Transverse colon (tissue), 4 donors: ENCODE data around the gene IMMP2L. TPM values are rescaled to one million over a fixed set of nuclear protein-coding genes. Genes with fewer than 3 reads are reported as not detected.

Source experiments
- DNase-seq: peaks from one replicate; pipeline ENCODE4 v3.0.0-alpha.2; 2019
- H3K27ac ChIP-seq, 4 donors: fragments of 200-600 bp; sonication (generic); 2 replicates each; pipeline ENCODE4 v1.5.1; 2016 to 2018; ENCODE audit warnings: inconsistent platforms in 4 of 4
- H3K27me3 ChIP-seq: fragments of 200-600 bp; sonication (generic); 2 replicates; pipeline ENCODE4 v1.5.1; 2017; ENCODE audit warnings: inconsistent platforms
- H3K36me3 ChIP-seq, 4 donors: fragments of 200-600 bp; sonication (generic); 2 replicates each; pipeline ENCODE4 v1.5.1; 2017 to 2019; ENCODE audit warnings: inconsistent platforms in 4 of 4
- H3K4me1 ChIP-seq, 4 donors: fragments of 200-600 bp; sonication (generic); 2 replicates each; pipeline ENCODE4 v1.5.1; 2017 to 2020; ENCODE audit warnings: inconsistent platforms in 4 of 4
- H3K4me3 ChIP-seq, 4 donors: fragments of 200-600 bp; sonication (generic); 1 replicate in 1 of 4; 2 replicates in 3 of 4; pipeline versions ENCODE4 v1.5.1 to v1.6.1; 2017 to 2019; ENCODE audit warnings: inconsistent platforms in 4 of 4
- H3K9me3 ChIP-seq, 2 donors: fragments of 200-600 bp; sonication (generic); 2 replicates each; pipeline ENCODE4 v1.5.1; 2017 to 2019; ENCODE audit warnings: inconsistent platforms in 2 of 2
- CTCF ChIP-seq, 5 experiments: fragments of 200-600 bp in 3 of 5; fragments of 450-650 bp in 2 of 5; sonication (generic) in 3 of 5; IDR thresholded peaks; 1 replicate in 2 of 5; 2 replicates in 3 of 5; pipeline ENCODE4 v1.5.1; 2016 to 2017; ENCODE audit warnings: antibody characterized with exemption in 5 of 5, inconsistent platforms in 3 of 5, mild to moderate bottlenecking in 2 of 5, moderate library complexity in 1 of 5
- EP300 ChIP-seq: sonication (generic); formaldehyde crosslinking; IDR thresholded peaks from one replicate; pipeline ENCODE4 v1.6.1; 2017; ENCODE audit warnings: antibody characterized with exemption, low read depth
- POLR2A ChIP-seq: fragments of 450-650 bp; IDR thresholded peaks from one replicate; pipeline ENCODE4 v1.6.1; 2016; ENCODE audit warnings: antibody characterized with exemption, mild to moderate bottlenecking, moderate library complexity
- POLR2AphosphoS5 ChIP-seq, 3 donors: sonication (generic); formaldehyde crosslinking; IDR thresholded peaks; one replicate each; pipeline ENCODE4 v1.6.1; 2016; ENCODE audit warnings: antibody characterized with exemption in 3 of 3
- WGBS, 2 donors: methylation state at CpG; one replicate each; pipeline ENCODE4 v1.1.5; 2018; ENCODE audit warnings: low coverage in 1 of 2; 5-methylcytosine and 5-hydroxymethylcytosine counted together
- in situ Hi-C, 4 donors: fragments of 200-750 bp; cut with MboI; loops; one replicate each; pipeline versions ENCODE4 v1.15.0 to v1.15.1; 2017; ENCODE audit warnings: low sequenced_read_pairs in 3 of 4, low pct_ligation_motif_present in 1 of 4, low pct_unique_long_range_greater_than_20kb in 1 of 4
- intact Hi-C: fragments of 100-400 bp; cut with DNase I; formaldehyde crosslinking; loops from one replicate; pipeline ENCODE4 v1.15.1; 2023; ENCODE audit warnings: low total_unique reads
- total RNA-seq, 4 donors: library from RNA; depleted of rRNA; stranded (reverse); fragments of >200 nt; gene quantifications; one replicate each; pipeline ENCODE4 v1.1.0, GENCODE V29; 2016

The IMMP2L gene
- total RNA-seq, 4 donors from 2014 or later = 8.6 to 69.6 (median 10.9) TPM

DNA sequence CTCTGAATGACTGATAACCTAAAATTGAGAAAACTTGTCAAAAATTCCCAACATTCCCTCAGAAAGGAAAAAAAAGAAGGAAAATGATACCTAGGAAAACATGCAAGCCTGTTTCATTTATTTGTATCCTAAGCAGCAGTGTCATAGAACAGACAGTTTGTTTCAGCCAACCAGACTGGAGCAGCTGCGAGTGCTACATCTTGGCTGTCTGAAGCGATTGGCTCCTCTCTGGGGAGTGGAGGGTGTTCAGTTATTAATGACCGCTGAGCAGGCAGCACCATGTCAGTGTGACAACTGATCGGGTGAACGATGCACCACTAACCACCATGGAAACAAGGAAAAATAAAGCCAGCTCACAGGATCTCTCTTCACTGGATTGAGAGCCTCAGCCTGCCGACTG, 471.4 kb downstream of the IMMP2L start, which contains the start of gene LRRN3:
Gene LRRN3, plus strand, starts transcription at position 282 of the 400 bp plus-strand sequence. CDS start 31,646 bp downstream, outside the sequence.
- Histone ChIP-seq H3K27me3 (no peaks in the 10 kb centered on the region), H3K4me3 (peak within 1 kb of the TSS in 2 of 4 donors; percentile 13 to 25), H3K9me3 (no peaks in the 10 kb centered on the region), H3K36me3 (no peaks in the 10 kb centered on the region), H3K4me1 (peaks cover 0 to 12% (median 4%) of the 10 kb centered on the region in 4 donors), H3K27ac (no peak within 1 kb of the TSS)
- intact Hi-C loops = loop anchor here (10.0 kb wide), 1 partner anchor 394 kb away; no protein-coding TSS in a partner anchor
- no peak for TF ChIP-seq POLR2AphosphoS5 (IDR thresholded peaks at IDR 0.05)
- TF ChIP-seq CTCF (IDR thresholded peaks at IDR 0.05) = no peak
- TF ChIP-seq POLR2A = no peak
- no peak for TF ChIP-seq EP300
- 35 to 56% methylated on average over 6 of the region's 6 CpGs for WGBS, 2 donors
- DNase-seq = no peak
- in situ Hi-C loops = loop anchor here (25.0 kb wide), 2 partner anchors 396 to 646 kb away; no protein-coding TSS in a partner anchor

- DNase-seq = no peak
- Histone ChIP-seq H3K9me3 (no peaks in the 10 kb centered on the region), H3K27ac (no peak overlapping the region), H3K27me3 (no peaks in the 10 kb centered on the region), H3K4me1 (peaks cover 0 to 12% (median 4%) of the 10 kb centered on the region in 4 donors), H3K4me3 (no peak overlapping the region), H3K36me3 (no peaks in the 10 kb centered on the region)
- TF ChIP-seq CTCF (IDR thresholded peaks at IDR 0.05) (peak; percentile 42 to 83 (median 72)), POLR2A (no peak)
- WGBS, 2 donors = 41 to 43% methylated on average over 1 of the region's 1 CpG
- in situ Hi-C loops = loop anchor here (10.0 to 25.0 kb wide), 3 partner anchors 395 to 647 kb away; no protein-coding TSS in a partner anchor
- intact Hi-C loops = loop anchor here (10.0 kb wide), 1 partner anchor 395 kb away; no protein-coding TSS in a partner anchor
These were observed 472.4 kb downstream of the IMMP2L start for GRCh38 chr7:111089822-111090426.

- no peak for DNase-seq
- intact Hi-C loops (no loop called here), in situ Hi-C loops (loop anchor here (10.0 to 25.0 kb wide), 3 partner anchors 396 to 649 kb away; no protein-coding TSS in a partner anchor)
- no peak overlapping the region for H3K27ac ChIP-seq
- H3K4me1 ChIP-seq = peaks cover 0 to 13% (median 4%) of the 10 kb centered on the region in 4 donors
- 89 to 92% methylated on average over 1 of the region's 1 CpG for WGBS, 2 donors
- no peaks in the 10 kb centered on the region for H3K27me3 ChIP-seq
- H3K36me3 ChIP-seq = no peaks in the 10 kb centered on the region
- TF ChIP-seq POLR2A (no peak), POLR2AphosphoS5 (IDR thresholded peaks at IDR 0.05) (no peak), CTCF (IDR thresholded peaks at IDR 0.05) (no peak), EP300 (no peak)
- no peaks in the 10 kb centered on the region for H3K9me3 ChIP-seq
- H3K4me3 ChIP-seq = no peak overlapping the region
These were observed 474.0 kb downstream of the IMMP2L start for GRCh38 chr7:111088328-111088727.

DNA sequence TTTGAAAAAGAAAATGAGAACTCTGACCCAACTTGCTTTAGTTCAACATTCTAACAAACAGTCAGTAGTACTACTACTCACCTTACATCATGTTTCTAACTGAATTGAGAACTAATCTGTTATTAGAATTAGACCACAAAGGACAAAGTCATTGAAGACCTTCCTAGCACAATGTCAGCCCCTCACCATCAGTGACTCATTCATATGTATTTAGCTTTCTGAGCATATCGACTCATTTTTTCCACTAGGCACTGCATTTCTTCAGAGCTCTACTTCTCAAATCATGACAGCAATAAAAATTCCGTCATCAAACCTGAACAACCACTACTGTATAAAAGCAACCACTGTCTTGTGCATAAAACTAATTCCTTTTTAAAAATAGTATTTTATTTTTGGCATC, 475.8 kb downstream of the IMMP2L start:
- Histone ChIP-seq H3K9me3 (no peaks in the 10 kb centered on the region), H3K4me1 (peaks cover 0 to 4% (median 0%) of the 10 kb centered on the region in 4 donors), H3K36me3 (no peaks in the 10 kb centered on the region), H3K27me3 (no peaks in the 10 kb centered on the region), H3K27ac (no peak overlapping the region), H3K4me3 (no peak overlapping the region)
- intact Hi-C loops (no loop called here), in situ Hi-C loops (loop anchor here (10.0 to 25.0 kb wide), 3 partner anchors 398 to 651 kb away; no protein-coding TSS in a partner anchor)
- TF ChIP-seq POLR2A (no peak), CTCF (IDR thresholded peaks at IDR 0.05) (no peak), EP300 (no peak), POLR2AphosphoS5 (IDR thresholded peaks at IDR 0.05) (no peak)
- no peak for DNase-seq
- 55 to 82% methylated on average over 2 of the region's 2 CpGs for WGBS, 2 donors
